Measurements from ENCODE around the gene SNRPA. TPM values are rescaled to one million over a fixed set of nuclear protein-coding genes. Genes with fewer than 3 reads are reported as not detected.

Gene SNRPA
- total RNA-seq, 4 donors from 2014 or later, result 12.8 to 70.2 (median 19.0) TPM

DNA sequence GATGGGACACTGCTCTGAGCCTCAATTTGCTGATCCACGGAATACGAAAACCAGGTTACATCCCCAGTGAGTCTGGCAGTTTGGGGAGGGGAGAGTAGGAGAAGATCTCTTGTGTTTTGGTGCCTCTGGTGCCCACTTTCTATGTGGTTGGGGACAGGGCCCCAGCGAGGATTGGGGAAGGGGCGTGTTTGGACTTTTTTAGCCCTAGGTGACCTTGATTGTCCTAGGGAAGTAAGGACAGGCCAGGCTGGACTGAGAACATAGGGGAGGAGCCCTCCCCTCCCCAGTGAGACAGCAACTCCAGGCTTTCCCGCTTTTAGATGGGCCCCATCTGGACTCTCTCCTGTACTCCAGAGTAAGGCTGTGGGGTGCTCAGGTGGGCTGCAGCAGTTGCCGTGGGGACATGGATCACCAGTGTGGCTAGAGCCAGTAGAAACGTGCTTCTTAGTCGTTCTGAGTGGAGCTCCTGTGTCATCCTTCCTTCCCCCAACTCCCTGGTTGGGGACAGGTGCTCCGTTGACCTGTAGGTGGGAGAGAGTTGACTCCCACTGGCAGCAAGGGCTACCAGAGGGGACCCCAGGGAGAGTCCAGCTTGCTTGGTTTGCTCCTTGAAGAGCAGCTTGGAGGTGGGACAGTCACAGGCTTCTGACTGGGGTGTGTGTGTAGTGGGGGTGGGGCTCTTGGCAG lies 52.3 kb downstream of the SNRPA start:
- Histone ChIP-seq H3K27ac (peak overlapping the region; percentile 94 to 97), H3K4me1 (peaks cover 8 to 36% of the 10 kb centered on the region in 2 donors), H3K36me3 (no peaks in the 10 kb centered on the region), H3K4me3 (peak overlapping the region in 1 of 2 donors; percentile 15), H3K9me3 (no peaks in the 10 kb centered on the region), H3K27me3 (no peaks in the 10 kb centered on the region)
- intact Hi-C loops (cut with DNase I; ENCODE audit: low total_unique reads), result no loop called here
- no peak for TF ChIP-seq CTCF (IDR thresholded peaks at IDR 0.05)
- no peak for TF ChIP-seq POLR2A (IDR thresholded peaks at IDR 0.05)
- DNase-seq, result no peak

GRCh38 chr19:40803857-40804782 lies 53.1 kb downstream of the SNRPA start:
- no peak overlapping the region for H3K4me3 ChIP-seq
- intact Hi-C loops (cut with DNase I; ENCODE audit: low total_unique reads), result no loop called here

GRCh38 chr19:40804783-40805242 lies 53.8 kb downstream of the SNRPA start:
- DNase-seq, result no peak
- Histone ChIP-seq H3K27me3 (no peaks in the 10 kb centered on the region), H3K4me3 (no peak overlapping the region), H3K27ac (peak overlapping the region; percentile 94 to 97), H3K4me1 (peaks cover 8 to 36% of the 10 kb centered on the region in 2 donors), H3K36me3 (no peaks in the 10 kb centered on the region), H3K9me3 (no peaks in the 10 kb centered on the region)
- no peak for TF ChIP-seq CTCF (IDR thresholded peaks at IDR 0.05)
- intact Hi-C loops (cut with DNase I; ENCODE audit: low total_unique reads), result loop anchor here (5.0 kb wide), 1 partner anchor 143 kb away; no protein-coding TSS in a partner anchor

More at GRCh38 chr19:40803857-40804782, 53.1 kb downstream of the SNRPA start:
- Histone ChIP-seq H3K4me1 (peaks cover 8 to 36% of the 10 kb centered on the region in 2 donors), H3K27ac (peak overlapping the region; percentile 94 to 97), H3K27me3 (no peaks in the 10 kb centered on the region), H3K9me3 (no peaks in the 10 kb centered on the region), H3K36me3 (no peaks in the 10 kb centered on the region)
- peak in 1 of 2 donors; percentile 51 for DNase-seq
- TF ChIP-seq POLR2A (IDR thresholded peaks at IDR 0.05) (no peak), CTCF (IDR thresholded peaks at IDR 0.05) (no peak)

GRCh38 chr19:40805258-40805868 lies 54.4 kb downstream of the SNRPA start:
- intact Hi-C loops (cut with DNase I; ENCODE audit: low total_unique reads), result loop anchor here (5.0 kb wide), 1 partner anchor 143 kb away; no protein-coding TSS in a partner anchor
- TF ChIP-seq CTCF (IDR thresholded peaks at IDR 0.05) (no peak), POLR2A (IDR thresholded peaks at IDR 0.05) (no peak)
- no peak for DNase-seq
- Histone ChIP-seq H3K4me1 (peaks cover 8 to 34% of the 10 kb centered on the region in 2 donors), H3K27ac (peak overlapping the region; percentile 94 to 97), H3K27me3 (no peaks in the 10 kb centered on the region), H3K36me3 (no peaks in the 10 kb centered on the region), H3K9me3 (no peaks in the 10 kb centered on the region), H3K4me3 (no peak overlapping the region)

Data from uterus (tissue), 4 donors.